Measurements from ENCODE around the gene P2RY2. TPM values are rescaled to one million over a fixed set of nuclear protein-coding genes. Genes with fewer than 3 reads are reported as not detected.
"Not testable (repeated sequence)": the region's sequence is repeated elsewhere in the genome, so short reads cannot be mapped to it uniquely, and the experiment has no call there.

P2RY2 gene
- total RNA-seq, 2 experiments from 2014 or later, result not detected

DNA sequence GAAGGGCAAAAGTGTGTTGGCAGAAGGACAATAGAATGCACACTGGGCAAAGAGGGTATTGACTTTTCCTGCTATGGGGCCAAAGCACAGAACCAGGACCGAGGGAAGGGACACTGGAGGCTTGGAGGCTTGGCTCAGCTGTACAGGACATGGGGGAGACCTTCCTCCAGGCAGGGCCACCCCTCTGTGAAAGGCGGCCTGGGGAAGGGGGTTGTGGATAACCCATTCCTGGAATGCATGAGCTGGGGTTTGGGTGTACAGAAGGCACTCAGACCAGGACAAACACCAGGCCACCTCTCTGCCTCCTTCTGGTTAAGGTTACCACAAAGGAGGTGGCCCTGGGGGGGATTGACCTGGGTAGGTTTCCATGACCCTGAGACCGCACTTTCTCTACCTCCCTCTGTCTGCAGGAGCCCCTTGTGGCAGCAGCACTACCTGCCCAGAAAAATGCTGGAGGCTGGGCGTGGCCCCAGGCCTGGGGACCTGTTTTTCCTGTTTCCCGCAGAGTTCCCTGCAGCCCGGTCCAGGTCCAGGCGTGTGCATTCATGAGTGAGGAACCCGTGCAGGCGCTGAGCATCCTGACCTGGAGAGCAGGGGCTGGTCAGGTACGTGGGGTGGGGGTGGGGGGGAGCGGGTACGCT, 9.6 kb downstream of the P2RY2 start:
- Mint-ChIP-seq H3K36me3 (ENCODE audit: low read depth) (no peaks in the 10 kb centered on the region), H3K9me3 (no peaks in the 10 kb centered on the region), H3K27ac (no peak overlapping the region), H3K4me1 (ENCODE audit: low read depth) (no peaks in the 10 kb centered on the region), H3K27me3 (ENCODE audit: low read depth) (no peaks in the 10 kb centered on the region), H3K4me3 (no peak overlapping the region)
- no peak for DNase-seq
- CTCF ChIA-PET, result interaction anchor here (1.1 to 1.7 kb wide), 2 partner anchors 8 to 9 kb away, joined by 3 to 4 read pairs; no protein-coding TSS in a partner anchor
- intact Hi-C loops (cut with micrococcal nuclease), result no loop called here

GRCh38 chr11:73228268-73229134, 10.4 kb downstream of the P2RY2 start:
- H3K9me3 Mint-ChIP-seq, result no peaks in the 10 kb centered on the region
- no peaks in the 10 kb centered on the region for H3K36me3 Mint-ChIP-seq (ENCODE audit: low read depth)
- no peak for DNase-seq
- intact Hi-C loops (cut with micrococcal nuclease), result no loop called here
- H3K27me3 Mint-ChIP-seq (ENCODE audit: low read depth), result no peaks in the 10 kb centered on the region
- CTCF ChIA-PET, result interaction anchor here (1.1 to 1.7 kb wide), 2 partner anchors 8 to 9 kb away, joined by 3 to 4 read pairs; no protein-coding TSS in a partner anchor
- H3K4me1 Mint-ChIP-seq (ENCODE audit: low read depth), result no peaks in the 10 kb centered on the region
- H3K4me3 Mint-ChIP-seq, result no peak overlapping the region
- H3K27ac Mint-ChIP-seq, result no peak overlapping the region

GRCh38 chr11:73229321-73229895, 11.3 kb downstream of the P2RY2 start:
- Mint-ChIP-seq H3K9me3 (no peaks in the 10 kb centered on the region), H3K27me3 (ENCODE audit: low read depth) (no peaks in the 10 kb centered on the region), H3K27ac (no peak overlapping the region), H3K4me3 (no peak overlapping the region), H3K4me1 (ENCODE audit: low read depth) (no peaks in the 10 kb centered on the region), H3K36me3 (ENCODE audit: low read depth) (no peaks in the 10 kb centered on the region)
- intact Hi-C loops (cut with micrococcal nuclease), result no loop called here
- CTCF ChIA-PET, result interaction anchor here (0.6 kb wide), 1 partner anchor 61 kb away, joined by 3 read pairs; no protein-coding TSS in a partner anchor
- DNase-seq, result no peak

- Mint-ChIP-seq H3K27ac (no peak overlapping the region), H3K27me3 (ENCODE audit: low read depth) (no peaks in the 10 kb centered on the region), H3K4me1 (ENCODE audit: low read depth) (no peaks in the 10 kb centered on the region), H3K36me3 (ENCODE audit: low read depth) (no peaks in the 10 kb centered on the region), H3K4me3 (no peak overlapping the region), H3K9me3 (no peaks in the 10 kb centered on the region)
- intact Hi-C loops (cut with micrococcal nuclease), result no loop called here
- peak; percentile 1 for DNase-seq
- CTCF ChIA-PET, result interaction anchor here (0.6 kb wide), 1 partner anchor 59 kb away, joined by 3 read pairs; no protein-coding TSS in a partner anchor
Measured at GRCh38 chr11:73229896-73230875, 12.1 kb downstream of the P2RY2 start.

DNA sequence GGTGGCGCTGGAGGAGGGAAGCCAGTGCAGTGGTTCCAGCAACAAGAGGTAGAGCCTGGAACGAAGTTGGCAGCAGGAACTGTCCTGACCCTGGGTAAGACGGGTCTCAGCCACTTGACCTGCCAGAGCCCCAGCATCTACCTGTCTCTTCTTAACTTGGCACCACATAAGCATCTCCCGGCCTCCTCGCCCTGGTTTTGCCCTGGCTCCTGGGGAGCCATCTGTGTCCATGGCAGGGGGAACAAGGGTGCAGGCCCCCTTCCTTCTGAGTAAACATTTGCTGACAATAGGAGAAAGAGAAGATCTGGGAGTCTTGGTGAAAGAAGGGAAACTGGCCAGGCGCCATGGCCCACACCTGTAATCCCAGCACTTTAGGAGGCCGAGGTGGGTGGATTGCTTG, 12.8 kb downstream of the P2RY2 start:
- H3K36me3 Mint-ChIP-seq (ENCODE audit: low read depth), result no peaks in the 10 kb centered on the region
- H3K4me3 Mint-ChIP-seq, result no peak overlapping the region
- no peak for DNase-seq
- H3K27ac Mint-ChIP-seq, result no peak overlapping the region
- CTCF ChIA-PET, result no interaction called here
- intact Hi-C loops (cut with micrococcal nuclease), result no loop called here
- H3K4me1 Mint-ChIP-seq (ENCODE audit: low read depth), result no peaks in the 10 kb centered on the region
- no peaks in the 10 kb centered on the region for H3K9me3 Mint-ChIP-seq
- no peaks in the 10 kb centered on the region for H3K27me3 Mint-ChIP-seq (ENCODE audit: low read depth)

- intact Hi-C loops (cut with micrococcal nuclease); H3K27ac Mint-ChIP-seq; H3K9me3 Mint-ChIP-seq; H3K4me3 Mint-ChIP-seq; H3K4me1 Mint-ChIP-seq (ENCODE audit: low read depth); H3K36me3 Mint-ChIP-seq (ENCODE audit: low read depth); DNase-seq; H3K27me3 Mint-ChIP-seq (ENCODE audit: low read depth): not testable (repeated sequence)
- CTCF ChIA-PET, result interaction anchor here (0.7 to 1.7 kb wide), 4 partner anchors 12 to 75 kb away, joined by 3 to 9 read pairs (median 5); no protein-coding TSS in a partner anchor
Measured at GRCh38 chr11:73232487-73232886, 14.4 kb downstream of the P2RY2 start.

GRCh38 chr11:73233211-73233610, 15.1 kb downstream of the P2RY2 start:
- no peaks in the 10 kb centered on the region for H3K27me3 Mint-ChIP-seq (ENCODE audit: low read depth)
- no peaks in the 10 kb centered on the region for H3K36me3 Mint-ChIP-seq (ENCODE audit: low read depth)
- no peaks in the 10 kb centered on the region for H3K4me1 Mint-ChIP-seq (ENCODE audit: low read depth)
- no peak overlapping the region for H3K4me3 Mint-ChIP-seq
- H3K9me3 Mint-ChIP-seq, result no peaks in the 10 kb centered on the region
- intact Hi-C loops (cut with micrococcal nuclease), result no loop called here
- DNase-seq, result no peak
- no peak overlapping the region for H3K27ac Mint-ChIP-seq
- CTCF ChIA-PET, result interaction anchor here (0.6 to 1.7 kb wide), 5 partner anchors 11 to 311 kb away, joined by 3 to 9 read pairs (median 4); no protein-coding TSS in a partner anchor

- H3K36me3 Mint-ChIP-seq (ENCODE audit: low read depth), result no peaks in the 10 kb centered on the region
- H3K4me3 Mint-ChIP-seq, result no peak overlapping the region
- H3K4me1 Mint-ChIP-seq (ENCODE audit: low read depth), result no peaks in the 10 kb centered on the region
- no peaks in the 10 kb centered on the region for H3K27me3 Mint-ChIP-seq (ENCODE audit: low read depth)
- H3K27ac Mint-ChIP-seq, result no peak overlapping the region
- CTCF ChIA-PET, result interaction anchor here (1.4 to 1.7 kb wide), 2 partner anchors 10 to 61 kb away, joined by 6 to 9 read pairs; no protein-coding TSS in a partner anchor
- intact Hi-C loops (cut with micrococcal nuclease), result no loop called here
- no peaks in the 10 kb centered on the region for H3K9me3 Mint-ChIP-seq
- no peak for DNase-seq
Measured at GRCh38 chr11:73233692-73234470, 15.8 kb downstream of the P2RY2 start.

GRCh38 chr11:73234471-73235181, 16.5 kb downstream of the P2RY2 start:
- no peak for DNase-seq
- Mint-ChIP-seq H3K9me3 (no peaks in the 10 kb centered on the region), H3K4me3 (no peak overlapping the region), H3K36me3 (ENCODE audit: low read depth) (no peaks in the 10 kb centered on the region), H3K27me3 (ENCODE audit: low read depth) (no peaks in the 10 kb centered on the region), H3K27ac (no peak overlapping the region), H3K4me1 (ENCODE audit: low read depth) (no peaks in the 10 kb centered on the region)
- CTCF ChIA-PET, result interaction anchor here (1.4 to 1.7 kb wide), 2 partner anchors 60 to 379 kb away, joined by 3 to 9 read pairs; no protein-coding TSS in a partner anchor
- intact Hi-C loops (cut with micrococcal nuclease), result no loop called here

DNA sequence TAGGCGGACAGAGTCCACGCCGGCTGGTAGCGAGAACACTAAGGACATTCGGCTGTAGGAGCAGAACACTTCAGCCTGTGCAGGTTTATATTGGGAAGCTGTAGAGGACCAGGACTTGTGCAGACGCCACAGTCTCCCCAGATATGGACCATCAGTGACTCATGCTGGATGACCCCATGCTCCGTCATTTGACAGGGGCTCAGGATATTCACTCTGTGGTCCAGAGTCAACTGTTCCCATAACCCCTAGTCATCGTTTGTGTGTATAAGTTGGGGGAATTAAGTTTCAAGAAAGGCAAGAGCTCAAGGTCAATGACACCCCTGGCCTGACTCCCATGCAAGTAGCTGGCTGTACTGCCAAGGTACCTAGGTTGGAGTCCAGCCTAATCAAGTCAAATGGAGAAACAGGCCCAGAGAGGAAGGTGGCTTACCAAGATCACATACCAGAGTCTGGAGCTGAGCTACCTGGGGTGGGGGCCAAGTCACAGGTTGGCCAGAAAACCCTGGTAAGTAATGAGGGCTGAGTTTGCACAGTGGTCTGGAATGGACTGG, 17.2 kb downstream of the P2RY2 start:
- Mint-ChIP-seq H3K4me1 (ENCODE audit: low read depth) (no peaks in the 10 kb centered on the region), H3K4me3 (no peak overlapping the region), H3K27ac (no peak overlapping the region), H3K36me3 (ENCODE audit: low read depth) (no peaks in the 10 kb centered on the region), H3K27me3 (ENCODE audit: low read depth) (no peaks in the 10 kb centered on the region), H3K9me3 (no peaks in the 10 kb centered on the region)
- no peak for DNase-seq
- CTCF ChIA-PET, result interaction anchor here (1.4 to 2.1 kb wide), 2 partner anchors 49 to 379 kb away, joined by 3 to 9 read pairs; no protein-coding TSS in a partner anchor
- intact Hi-C loops (cut with micrococcal nuclease), result no loop called here

All from activated naive CD4-positive, alpha-beta T cell treated with anti-CD3 and anti-CD28 coated beads for 36 hours (primary cell).